Fibroblast of skin of abdomen (primary cell): ENCODE results near the gene MEX3C.

Source experiments
- DNase-seq: peaks from one replicate; pipeline ENCODE4 v3.0.0-alpha.2; 2013

The MEX3C gene

DNA sequence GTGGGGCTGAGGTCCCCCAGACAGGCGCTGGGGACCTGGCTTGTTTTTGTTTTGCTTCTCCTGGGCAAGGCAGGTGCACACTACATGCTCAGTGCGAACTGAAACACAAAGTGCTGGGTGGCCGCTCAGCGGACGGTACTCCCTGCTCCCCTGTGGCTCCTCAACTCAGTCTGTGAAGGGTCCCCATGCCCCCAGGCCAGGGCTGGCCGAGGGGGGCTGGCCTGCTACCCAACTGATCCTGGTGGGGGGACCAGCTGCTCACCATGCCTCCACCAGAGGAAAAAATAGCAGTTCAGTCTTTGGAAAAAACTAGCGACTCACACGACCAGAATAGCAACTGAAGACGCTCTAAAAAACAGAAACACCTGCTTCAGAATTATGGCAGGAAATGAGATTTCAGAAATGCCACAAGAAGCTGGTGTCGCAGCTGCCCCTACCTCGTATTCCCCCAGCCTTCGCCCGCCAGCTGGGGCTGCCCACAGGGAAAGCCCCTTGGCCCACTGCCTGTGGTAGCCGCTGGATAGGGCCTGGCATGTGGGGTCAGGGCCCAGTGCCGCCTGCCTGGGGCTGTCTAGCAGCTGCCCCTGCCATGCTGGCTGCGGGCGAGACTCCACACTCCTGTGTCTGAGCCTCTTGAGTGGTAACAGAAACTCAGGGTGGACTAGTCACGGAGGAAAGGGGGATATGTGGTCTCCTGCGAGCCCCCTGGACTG lies 43.7 kb downstream of the MEX3C start:
- DNase-seq, result no peak

DNA sequence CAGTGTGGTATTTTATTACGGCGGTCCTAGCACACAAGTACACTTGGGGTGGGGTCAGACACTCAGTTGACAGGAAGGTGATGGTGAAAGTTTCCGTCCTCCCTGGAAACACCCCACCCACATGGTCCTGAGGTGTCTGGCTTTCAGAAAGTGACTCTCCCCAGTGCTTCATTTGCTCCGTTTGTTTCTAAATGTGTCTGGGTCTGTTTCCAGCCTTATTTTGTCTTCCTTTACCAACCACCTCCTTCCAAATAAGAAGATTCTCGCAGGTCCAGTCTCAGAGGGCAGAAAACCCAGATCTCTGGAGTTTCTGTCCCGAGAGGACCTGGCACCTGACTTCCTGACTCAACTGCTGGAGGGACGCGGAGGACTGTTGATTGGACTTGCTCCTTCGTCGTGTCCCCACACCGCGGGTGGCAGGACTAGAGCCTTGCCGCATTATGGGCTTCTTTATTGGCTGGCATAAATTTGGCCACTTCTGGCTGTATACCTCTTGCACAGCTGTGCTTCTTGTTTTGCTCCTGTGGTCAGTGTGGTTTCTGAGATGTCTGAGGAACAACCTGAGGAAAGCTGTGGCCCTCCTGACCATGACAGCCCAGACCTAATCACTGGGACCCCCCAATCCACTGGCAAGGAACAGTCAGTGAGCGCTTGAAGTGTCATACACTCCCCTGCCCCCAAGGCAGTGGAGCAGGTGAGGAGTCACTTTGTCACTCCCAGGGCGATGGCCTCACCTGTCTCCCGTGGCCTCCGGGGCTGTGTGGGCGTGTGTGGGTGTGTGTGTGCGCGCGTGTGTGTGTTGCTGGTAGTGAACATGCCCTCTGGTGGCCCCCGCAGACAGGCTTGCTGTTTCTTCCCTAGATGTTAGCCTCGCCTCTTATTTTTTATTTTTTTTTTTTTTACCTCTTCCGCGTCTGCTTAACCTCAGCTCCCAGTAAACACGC lies 45.6 kb downstream of the MEX3C start:
- DNase-seq, result no peak

DNA sequence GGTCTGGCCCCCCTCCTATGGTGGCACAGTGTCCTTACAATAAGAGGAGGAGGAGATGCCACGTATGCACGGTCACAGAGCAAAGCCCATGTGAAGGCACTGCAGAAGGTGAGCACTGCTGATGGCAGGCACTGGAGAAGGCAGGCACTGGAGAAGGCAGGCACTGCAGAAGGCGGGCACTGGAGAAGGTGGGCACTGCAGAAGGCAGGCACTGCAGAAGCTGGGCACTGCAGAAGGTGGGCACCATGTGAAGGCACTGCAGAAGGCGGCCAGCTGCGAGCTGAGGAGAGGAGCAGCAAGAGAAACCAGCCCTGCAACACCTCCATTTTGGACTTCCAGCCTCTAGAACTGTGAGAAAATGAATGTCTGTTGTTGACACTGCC lies 46.3 kb downstream of the MEX3C start:
- DNase-seq, result no peak

DNA sequence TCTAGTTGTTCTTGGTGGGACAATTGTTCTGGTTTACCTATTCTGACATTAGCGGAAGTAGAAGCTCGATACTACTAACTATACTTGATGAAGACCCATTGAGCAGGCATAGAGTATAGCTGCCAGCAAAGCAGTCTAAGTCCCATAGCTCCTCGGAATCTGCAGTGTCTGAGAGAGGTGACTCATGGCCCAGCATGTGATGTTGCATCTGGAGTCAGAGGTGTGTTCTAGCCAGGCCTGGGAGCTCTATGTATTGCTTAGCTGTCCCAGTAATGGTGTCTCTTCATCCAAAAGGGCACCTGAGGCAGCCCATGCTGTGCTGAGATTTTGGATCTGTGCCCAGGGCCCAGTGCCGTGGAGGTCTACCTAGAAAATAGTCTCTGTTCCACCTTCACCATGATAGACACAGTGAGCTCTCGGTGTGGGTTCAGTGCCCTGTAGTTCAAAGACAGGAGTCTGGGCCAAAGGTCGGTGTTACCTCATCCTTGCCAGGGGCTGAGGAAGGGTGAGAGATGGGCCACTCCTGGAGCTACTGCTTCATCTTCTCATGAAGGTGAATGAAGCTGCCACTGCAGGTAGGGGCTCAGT lies 47.3 kb downstream of the MEX3C start:
- DNase-seq, result peak; percentile 18

DNA sequence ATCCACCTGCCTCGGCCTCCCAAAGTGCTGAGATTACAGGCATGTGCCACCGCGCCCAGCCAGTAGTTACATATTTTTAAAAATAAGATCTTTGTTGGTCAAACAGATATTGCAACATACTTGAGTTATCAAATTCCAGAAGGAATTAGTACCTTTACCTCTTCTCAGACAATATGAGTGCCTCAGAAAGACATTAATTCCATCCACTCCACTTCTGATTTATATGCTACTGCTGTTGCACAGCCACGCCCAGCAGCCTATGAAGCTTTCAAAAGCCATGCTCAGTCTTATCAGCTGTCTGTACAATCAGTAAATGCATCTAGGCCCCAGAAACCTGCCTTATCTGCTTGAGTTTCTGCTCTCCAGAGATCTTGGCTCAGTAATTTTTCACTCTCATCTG lies 47.8 kb downstream of the MEX3C start:
- DNase-seq, result no peak

DNA sequence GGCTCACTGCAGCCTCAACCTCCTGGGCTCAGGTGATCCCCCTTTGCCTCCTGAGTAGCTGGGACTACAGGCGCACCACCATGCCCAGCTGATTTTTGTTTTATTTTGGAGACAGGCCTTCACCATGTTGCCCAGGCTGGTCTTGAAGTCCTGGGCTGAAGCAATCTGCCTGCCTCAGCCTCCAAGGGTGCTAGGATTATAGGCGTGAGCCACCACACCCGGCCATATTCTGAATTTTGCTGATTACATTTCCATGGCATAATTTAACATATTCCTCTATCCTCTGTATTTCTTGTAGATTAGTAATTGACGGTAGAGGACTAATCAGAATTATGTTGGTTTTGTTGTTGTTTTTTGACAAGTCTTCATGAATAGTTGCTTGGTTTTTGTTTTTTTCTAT lies 50.6 kb downstream of the MEX3C start:
- no peak for DNase-seq

DNA sequence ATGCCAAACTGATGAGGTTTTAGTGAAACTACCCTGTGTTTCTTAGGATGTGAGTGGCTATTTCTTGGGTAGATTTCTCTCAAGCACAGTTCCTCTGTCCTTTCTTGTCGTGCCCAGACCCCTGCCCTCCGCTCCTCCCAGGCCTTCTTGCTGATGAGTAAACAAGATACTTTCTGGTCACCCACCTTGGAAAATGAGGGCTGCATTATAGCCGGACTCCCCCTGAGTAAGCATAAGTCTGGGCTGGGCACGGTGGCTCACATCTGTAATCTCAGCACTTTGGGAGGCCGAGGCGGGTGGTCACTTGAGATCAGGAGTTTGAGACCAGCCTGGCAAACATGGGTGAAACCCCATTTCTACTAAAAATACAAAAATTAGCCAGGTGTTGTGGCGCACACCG lies 58.5 kb downstream of the MEX3C start:
- no peak for DNase-seq

DNA sequence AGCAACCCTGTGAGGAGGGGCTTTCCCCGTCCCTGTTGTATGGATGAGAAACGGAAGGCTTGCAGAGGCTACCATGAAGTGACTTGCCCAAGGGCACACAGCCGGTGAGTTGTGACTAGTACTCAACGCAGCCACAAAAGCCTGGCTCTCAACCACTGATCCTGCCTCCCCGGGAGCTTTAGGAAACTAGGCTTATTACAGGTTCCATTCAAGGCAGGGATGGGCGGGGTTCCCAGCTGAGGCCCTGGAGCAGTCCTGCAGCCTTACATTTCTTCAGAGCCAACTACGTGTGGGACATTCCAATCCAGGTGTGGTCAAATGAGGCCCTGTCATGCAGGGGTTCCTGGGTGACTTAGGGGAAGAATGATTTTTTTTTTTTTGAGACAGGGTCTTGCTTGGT lies 59.6 kb downstream of the MEX3C start:
- no peak for DNase-seq

DNA sequence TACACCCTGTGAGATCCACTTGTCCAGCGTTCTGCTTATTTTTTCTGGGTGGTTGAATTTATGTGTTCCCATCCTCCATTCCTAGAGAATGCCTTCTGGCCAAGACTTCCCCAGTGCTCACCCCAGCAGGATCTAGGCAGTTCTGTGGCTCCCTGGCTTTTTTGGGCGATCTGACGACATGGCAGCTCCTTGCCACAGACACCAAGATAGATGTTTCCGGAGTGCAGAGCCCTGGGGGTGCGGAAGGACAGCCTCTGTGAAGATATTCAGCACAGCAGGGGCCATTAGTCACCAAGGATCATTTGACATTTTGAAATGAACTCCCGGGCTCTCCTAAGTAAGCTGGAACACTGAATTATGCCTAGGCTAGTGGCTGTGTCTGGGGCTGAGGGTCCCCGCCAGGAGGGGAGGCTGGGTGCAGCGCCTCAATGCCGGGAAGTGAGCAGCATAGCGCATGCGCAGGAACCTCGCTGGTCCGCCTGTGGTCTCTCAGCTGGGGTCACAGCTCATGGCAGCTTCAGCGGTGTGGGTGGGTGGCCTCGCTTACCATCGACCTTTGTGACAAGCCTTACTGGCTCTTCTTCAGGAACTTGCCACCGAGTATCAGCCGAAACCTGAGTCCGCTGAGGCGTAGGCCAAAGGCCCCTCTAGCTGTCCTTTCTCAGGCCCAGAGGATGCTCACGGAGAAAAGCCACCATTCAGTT lies 60.3 kb downstream of the MEX3C start:
- DNase-seq, result no peak

DNA sequence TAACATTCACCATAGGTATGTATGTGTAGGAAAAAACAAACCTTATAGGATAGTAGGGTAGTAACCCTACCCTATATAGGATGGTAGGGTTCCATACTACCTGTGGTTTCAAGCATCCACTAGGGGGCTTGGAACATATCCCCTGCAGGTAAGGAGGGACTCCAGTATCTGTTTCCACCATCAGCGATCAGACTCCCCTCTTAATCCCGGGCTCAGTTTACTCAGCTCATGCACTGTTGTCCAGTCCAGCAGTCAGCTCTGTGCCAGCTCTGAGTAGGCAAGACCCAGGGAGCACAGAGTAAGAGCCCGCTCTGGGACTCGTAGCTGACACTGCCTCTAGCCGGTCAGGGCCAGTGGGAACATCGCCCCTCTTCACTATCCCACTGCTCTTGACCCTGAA lies 61.7 kb downstream of the MEX3C start:
- no peak for DNase-seq

DNA sequence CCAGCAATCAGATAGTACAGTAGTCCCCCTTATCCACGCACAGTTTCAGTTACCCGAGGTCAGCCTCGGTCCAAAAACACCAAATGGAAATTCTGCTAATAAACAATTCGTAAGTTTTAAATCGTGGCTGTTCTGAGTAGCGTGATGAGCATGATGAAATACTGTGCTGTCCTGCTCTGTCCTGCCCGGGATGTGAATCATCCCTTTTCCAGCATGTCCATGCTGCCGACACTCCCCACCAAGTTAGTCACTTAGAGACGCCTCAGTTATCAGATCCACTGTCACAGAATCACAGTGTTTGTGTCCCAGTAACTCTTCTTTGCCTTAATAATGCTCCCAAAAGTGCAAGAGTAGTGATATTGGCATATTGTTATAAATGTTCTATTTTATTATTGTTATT lies 62.1 kb downstream of the MEX3C start:
- DNase-seq, result peak; percentile 41

DNA sequence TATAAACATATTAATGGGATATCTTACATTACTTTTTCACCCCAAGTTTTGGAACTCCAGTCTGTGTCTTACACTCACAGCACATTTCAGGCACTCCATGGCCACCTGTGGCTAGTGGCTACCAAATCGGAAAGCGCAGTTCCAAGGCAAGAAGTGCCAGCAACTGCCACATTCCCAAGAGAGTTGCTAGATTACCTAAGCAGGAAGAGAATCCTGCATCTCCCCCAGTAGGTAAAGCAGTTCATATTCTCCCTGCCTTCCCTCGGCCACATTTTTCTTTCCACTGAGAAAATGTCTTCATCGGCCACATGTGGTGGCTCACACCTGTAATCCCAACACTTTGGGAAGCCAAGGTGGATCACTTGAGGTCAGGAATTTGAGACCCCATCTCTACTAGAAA lies 62.8 kb downstream of the MEX3C start:
- no peak for DNase-seq

DNA sequence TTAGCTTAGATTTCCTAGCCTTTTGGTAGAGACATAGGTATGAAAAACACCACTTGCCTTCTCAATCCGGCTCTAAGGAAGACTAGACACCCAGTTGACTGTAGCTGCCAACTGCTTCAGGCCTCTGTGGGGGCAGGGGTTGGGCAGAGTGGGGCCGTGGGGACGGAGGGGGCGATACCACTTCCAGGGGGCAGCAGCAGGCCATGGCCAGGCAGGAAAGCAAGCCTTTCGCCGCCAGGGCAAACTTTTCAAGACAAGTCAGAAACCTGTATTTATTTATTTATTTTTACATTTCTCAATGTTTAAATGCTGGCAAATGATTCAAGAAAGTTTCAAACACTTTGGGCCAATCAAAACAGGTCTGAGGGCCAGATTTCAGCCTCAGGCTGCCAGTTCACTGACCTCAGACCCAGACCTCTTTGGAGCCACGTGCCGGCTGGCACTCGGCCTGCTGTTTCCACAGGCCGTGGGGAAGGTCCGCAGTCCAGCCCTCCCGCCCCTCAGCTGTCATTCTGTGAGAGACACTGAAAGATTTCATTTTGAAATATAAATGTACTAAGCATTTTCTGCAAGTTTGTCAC lies 63.8 kb downstream of the MEX3C start:
- DNase-seq, result no peak

DNA sequence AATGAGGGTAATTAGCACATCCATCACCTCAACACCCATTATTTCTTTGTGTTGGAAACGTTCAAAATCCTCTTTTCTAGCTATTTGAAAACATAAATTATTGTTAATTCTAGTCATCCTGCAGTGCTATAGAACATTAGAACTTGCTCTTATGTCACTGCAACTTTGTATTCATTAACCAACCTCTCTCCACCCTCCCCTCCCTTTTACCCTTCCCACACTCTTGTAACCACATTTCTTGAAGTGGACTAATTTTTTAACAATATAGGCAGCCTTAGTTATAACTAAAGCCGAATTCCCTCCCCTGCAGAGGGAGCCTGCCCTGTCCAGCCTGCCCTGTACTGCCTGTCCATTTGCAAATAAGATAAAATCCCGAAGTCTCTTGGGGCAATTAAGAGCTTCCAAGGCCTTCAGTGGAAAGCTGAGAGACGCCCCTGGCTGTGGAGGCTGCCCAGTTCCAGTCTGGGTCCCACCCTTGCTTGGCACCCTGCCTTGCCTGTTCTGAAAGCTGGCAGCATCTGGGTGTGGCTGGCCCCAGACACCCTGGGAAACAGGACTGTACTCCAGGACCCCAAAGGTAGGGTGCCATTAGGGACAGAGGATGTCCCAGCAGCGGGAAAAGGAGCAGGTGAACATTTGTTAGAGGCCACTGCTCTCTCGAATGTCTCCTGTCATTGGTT lies 65.1 kb downstream of the MEX3C start:
- no peak for DNase-seq

DNA sequence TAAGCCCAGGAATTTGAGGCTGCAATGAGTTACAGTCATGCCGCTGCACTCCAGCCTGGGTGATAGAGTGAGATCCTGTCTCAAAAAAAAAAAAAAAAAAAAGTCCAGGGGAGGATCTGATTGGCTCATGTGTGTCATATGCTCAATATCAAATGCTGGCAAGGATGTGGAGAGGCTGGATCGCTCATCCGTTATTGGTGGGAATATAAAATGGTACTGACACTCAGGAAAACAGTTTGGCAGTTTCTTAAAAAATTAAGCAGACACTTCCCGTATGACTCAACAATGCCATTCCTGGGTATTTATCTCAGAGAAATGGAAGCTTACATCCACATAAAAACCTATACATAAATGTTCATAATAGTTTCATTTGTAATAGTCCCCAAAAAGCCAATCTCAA lies 68.9 kb downstream of the MEX3C start:
- no peak for DNase-seq

DNA sequence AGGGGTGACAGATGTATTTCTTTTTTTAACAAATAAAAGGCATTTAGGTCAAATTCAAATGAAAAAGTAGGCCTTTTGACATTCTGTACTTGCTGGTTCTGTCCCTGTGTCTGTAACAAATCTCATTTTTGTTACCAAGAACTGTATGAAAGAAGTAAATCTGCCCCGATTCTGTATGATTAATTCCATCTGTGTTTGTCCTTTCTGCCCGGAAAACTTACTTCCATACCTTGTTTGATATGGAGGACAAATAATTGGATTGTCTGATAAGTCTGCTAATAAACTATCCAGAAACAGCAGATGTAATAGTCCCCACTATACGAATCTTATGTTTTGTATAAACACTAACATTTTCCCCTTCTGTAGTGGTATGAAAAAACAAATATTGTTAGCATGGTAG lies 69.8 kb downstream of the MEX3C start:
- no peak for DNase-seq

DNA sequence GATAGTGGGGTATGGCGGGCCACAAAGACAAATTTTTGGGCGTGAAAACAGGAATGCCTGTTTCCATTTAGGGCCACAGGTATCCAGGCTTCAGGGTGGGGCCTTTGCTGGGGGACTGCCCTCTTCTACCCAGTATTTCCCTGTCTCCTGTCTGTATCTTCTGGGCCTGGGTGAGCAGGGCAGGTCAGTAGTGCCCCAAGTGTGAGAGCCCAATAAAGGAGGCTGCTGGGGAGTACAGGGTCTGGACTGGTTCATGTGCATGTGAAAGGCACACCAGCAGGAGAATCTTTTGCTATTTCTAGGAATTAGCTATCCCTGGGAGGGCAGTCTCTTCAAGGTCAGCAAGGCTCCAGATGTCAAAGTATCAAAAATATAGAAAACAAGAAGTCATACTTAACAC lies 71.5 kb downstream of the MEX3C start:
- DNase-seq, result no peak
